Amygdala (tissue), 56 donors: ENCODE data around the gene RXRG.
"Not testable (repeated sequence)": the region's sequence is repeated elsewhere in the genome, so short reads cannot be mapped to it uniquely, and the experiment has no call there.

Experiments
- DNase-seq, 56 donors: peaks; one replicate each; lab custom pipeline; 2025; lab: John Stamatoyannopoulos, UW

The RXRG gene

GRCh38 chr1:165444897-165445370, at the start of gene RXRG:
Gene RXRG, minus strand, starts transcription at chr1:165445126. Its CDS starts 233 bp downstream, at chr1:165444893.
- peak in 23 of 56 donors; percentile 6 to 61 (median 23) for DNase-seq

GRCh38 chr1:165492845-165493373, 48.0 kb upstream of the RXRG start:
- DNase-seq, result no peak

DNA sequence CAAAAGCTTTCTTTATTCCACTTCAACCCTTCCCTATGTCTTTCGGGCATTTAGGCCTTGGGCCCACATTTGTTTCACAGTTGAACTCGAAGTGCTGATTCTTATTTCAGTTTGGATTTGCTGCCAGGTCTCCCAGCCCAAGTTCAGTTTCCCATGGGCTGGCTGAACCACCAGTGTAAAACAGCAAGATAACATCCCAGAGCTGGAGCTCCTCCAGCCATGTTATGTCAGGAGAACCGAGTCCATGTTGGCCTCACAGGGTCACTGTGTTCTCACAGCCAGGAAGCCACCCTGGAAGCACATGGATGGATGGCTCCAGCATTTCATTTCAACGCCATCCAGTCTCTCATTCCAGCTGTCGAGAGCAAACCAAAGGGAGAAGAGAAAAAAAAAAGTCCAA, 45.2 kb upstream of the RXRG start:
- no peak for DNase-seq

GRCh38 chr1:165487921-165488320, 43.0 kb upstream of the RXRG start:
- no peak for DNase-seq

- DNase-seq, result no peak
Observed at GRCh38 chr1:165486663-165487062, 41.7 kb upstream of the RXRG start.

- no peak for DNase-seq
Observed at GRCh38 chr1:165485716-165486115, 40.8 kb upstream of the RXRG start.

DNA sequence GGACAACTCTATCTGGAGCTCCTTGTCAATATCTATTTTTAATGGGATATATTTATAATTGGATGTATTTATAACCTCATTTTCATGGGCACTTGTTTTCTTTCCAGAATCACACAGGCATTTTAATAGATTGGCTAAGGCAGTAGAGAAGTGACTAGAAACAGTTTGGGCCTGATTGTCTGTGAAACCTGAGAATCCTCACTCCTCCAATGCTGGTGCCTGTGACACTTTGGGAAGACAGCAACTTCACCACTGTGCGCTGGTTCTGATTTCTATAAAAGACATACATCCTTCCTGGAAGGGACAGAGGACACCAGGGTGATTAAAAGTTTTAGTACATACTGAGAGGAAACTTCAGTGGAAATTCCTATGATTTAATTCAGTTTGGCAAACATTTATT, 39.6 kb upstream of the RXRG start:
- no peak for DNase-seq

GRCh38 chr1:165483412-165483811, 38.5 kb upstream of the RXRG start:
- no peak for DNase-seq

DNA sequence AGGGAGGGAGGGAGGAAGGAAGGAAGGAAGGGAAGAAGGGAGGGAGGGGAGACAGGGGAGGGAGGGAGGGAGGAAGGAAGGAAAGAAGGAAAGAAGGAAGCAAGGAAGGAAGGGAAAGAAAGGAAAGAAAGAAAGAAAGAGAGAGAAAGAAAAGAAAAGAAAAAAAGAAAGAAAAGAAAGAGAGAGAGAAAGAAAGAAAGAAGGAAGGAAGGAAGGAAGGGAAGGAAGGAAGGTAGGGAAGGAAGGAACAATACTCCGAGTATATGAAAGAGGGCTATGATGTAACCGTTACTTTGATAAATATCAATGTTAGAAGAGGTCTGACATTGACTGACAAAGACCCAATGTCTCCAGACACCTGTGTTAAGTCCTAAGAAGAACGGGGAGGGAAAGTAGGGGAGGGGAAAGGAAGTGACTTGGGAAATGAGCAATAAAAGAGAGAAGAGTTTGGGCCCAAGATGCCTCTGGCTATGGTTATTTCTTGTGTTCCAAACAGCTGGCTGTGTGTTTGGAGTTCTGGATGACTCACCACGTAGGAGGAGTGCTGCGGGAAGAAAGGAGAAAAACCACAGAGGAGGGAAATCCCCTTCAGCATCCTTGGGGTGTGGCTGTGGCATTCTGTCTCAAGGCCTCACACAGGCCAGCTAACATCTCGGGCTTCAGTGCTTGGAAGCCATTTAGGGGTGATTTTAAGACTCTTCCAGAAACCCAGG, 37.0 kb upstream of the RXRG start:
- DNase-seq, result peak in 4 of 56 donors; percentile 2 to 10 (median 6)

DNA sequence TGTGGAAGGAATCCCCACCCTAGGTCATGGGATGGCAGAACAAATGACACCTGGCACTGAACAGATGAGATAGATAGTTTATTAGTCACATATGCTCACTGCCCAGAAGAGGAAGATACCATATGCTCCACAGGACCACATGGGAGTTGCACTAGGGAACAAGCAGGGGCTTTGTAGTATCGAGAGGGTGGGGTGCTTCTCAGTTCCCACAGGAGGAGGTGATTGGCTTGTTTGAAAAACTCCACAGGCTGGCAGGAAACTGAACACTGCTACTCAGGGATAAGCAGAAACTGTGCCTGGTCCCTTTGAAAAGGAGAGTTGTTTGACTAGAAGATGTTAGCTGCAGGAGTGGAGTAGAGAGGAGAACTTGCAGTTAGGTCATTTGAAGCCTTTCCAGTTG, 31.9 kb upstream of the RXRG start:
- no peak for DNase-seq

- no peak for DNase-seq
Observed at GRCh38 chr1:165474196-165474595, 29.3 kb upstream of the RXRG start.

- DNase-seq, result no peak
Observed at GRCh38 chr1:165473081-165473480, 28.2 kb upstream of the RXRG start.

- no peak for DNase-seq
Observed at GRCh38 chr1:165468726-165469249, 23.9 kb upstream of the RXRG start.

DNA sequence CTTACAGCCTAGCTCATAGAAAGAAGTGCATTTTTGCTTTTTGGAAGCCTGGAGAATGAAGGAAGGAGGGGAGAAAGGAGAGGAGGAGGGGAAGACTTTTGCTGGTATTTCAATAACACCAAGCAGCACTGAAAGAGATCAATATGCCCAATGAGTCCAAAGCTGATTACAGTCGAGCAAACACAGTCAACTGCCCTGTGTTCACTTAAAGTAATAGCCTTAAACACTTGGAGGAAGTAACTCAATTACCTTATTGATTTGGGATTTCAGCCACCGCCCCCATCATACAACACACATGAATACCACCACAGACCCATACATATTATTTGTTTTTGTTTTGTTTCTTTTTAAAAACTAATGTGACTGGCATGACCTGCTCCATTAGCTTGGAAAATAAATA, 23.3 kb upstream of the RXRG start:
- DNase-seq, result no peak

- DNase-seq, result peak in 3 of 56 donors; percentile 5 to 29 (median 10)
Observed at GRCh38 chr1:165467706-165468105, 22.8 kb upstream of the RXRG start.

DNA sequence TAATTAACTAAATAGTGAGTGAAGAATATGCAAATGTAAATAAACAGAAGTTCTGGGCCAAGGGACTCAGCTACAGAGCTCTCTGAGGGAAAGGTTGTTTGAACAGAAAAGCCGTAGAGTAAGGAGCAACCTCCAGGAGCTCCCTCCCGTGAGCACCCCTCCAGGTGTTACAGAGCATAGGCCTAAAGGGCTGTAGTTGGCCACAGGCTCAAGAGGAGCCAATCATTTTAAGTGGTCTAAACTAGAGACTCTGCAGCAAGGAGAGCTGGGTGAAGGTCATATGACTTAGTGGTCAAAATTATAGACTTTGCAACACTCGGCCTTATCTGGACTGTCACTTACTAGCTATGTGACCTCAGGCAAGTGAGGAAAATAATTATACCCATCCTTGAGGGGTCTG, 19.1 kb upstream of the RXRG start:
- DNase-seq, result no peak

- not testable (repeated sequence) for DNase-seq
Observed at GRCh38 chr1:165459683-165460082, 14.8 kb upstream of the RXRG start.

- no peak for DNase-seq
Observed at GRCh38 chr1:165456861-165457260, 11.9 kb upstream of the RXRG start.

GRCh38 chr1:165456114-165456513, 11.2 kb upstream of the RXRG start:
- no peak for DNase-seq

DNA sequence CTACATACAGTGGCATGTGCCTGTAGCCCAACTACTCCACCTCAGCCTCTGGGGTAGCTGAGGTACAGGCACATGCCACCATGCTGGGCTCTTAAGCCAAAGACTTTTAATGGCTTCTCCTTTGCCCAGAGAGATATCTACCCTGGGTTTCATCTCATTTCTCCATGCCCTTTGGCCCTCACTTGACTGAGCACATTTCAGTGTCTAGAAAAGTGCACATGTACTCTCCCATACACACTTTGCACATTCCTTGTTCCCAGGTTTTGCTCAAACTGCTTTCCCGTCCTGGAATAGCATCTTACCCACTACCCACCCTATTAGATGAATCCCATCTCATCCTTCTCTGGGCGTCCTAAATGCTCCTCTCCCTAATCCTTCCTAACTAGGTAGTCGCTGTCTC, 10.2 kb upstream of the RXRG start:
- DNase-seq, result no peak

DNA sequence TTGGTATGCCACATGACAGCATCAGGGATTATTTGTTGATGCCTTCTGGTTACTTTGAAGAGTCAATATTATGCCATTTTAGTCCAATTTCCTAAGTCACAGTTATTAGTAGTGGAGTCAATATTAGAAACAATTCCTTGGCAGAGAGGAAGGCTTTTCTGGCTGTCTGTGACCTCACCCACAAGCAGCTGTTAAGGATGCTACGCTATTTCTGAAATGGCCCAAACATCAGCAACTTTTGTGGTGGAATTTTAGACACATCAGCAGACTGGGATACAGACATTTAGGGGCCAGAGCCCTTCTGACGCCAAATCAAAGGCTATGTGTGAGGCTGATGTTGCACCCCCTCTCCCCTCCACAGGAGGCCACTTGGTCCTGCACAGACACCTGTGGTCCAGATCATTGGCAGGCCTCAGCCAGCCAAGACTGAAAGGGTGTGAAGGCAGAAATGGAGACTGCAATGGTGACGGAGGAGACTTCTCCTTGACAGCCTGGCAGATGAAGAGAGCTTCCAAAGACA, 9.2 kb upstream of the RXRG start:
- no peak for DNase-seq
